Esophagus squamous epithelium (tissue), 4 donors: ENCODE measurements around the gene PLAGL2.

ENCODE experiments used
- CTCF ChIP-seq, 6 experiments: fragments of 450-650 bp in 4 of 6; fragments of 200-600 bp in 2 of 6; sonication (generic) in 2 of 6; IDR thresholded peaks; one replicate each; pipeline ENCODE4 v1.5.1; 2016 to 2019; ENCODE audit warnings: antibody characterized with exemption in 6 of 6, mild to moderate bottlenecking in 4 of 6, moderate library complexity in 4 of 6
- POLR2A ChIP-seq, 4 donors: fragments of 450-650 bp; IDR thresholded peaks; one replicate each; pipeline ENCODE4 v1.6.1; 2017; ENCODE audit warnings: antibody characterized with exemption in 4 of 4, mild to moderate bottlenecking in 4 of 4, moderate library complexity in 3 of 4

GRCh38 chr20:32232326-32232886, 24.9 kb upstream of the PLAGL2 start:
- no peak for TF ChIP-seq CTCF (IDR thresholded peaks at IDR 0.05)
- TF ChIP-seq POLR2A (IDR thresholded peaks at IDR 0.05) = no peak
